Activated naive CD4-positive, alpha-beta T cell (primary cell): Measurements from ENCODE around the gene INPP5J.
"Not testable (repeated sequence)": the region's sequence is repeated elsewhere in the genome, so short reads cannot be mapped to it uniquely, and the experiment has no call there.

Source experiments
- DNase-seq, 4 experiments: peaks; one replicate each; lab custom pipeline; 2025; lab: John Stamatoyannopoulos, UW

Gene INPP5J, protein sequence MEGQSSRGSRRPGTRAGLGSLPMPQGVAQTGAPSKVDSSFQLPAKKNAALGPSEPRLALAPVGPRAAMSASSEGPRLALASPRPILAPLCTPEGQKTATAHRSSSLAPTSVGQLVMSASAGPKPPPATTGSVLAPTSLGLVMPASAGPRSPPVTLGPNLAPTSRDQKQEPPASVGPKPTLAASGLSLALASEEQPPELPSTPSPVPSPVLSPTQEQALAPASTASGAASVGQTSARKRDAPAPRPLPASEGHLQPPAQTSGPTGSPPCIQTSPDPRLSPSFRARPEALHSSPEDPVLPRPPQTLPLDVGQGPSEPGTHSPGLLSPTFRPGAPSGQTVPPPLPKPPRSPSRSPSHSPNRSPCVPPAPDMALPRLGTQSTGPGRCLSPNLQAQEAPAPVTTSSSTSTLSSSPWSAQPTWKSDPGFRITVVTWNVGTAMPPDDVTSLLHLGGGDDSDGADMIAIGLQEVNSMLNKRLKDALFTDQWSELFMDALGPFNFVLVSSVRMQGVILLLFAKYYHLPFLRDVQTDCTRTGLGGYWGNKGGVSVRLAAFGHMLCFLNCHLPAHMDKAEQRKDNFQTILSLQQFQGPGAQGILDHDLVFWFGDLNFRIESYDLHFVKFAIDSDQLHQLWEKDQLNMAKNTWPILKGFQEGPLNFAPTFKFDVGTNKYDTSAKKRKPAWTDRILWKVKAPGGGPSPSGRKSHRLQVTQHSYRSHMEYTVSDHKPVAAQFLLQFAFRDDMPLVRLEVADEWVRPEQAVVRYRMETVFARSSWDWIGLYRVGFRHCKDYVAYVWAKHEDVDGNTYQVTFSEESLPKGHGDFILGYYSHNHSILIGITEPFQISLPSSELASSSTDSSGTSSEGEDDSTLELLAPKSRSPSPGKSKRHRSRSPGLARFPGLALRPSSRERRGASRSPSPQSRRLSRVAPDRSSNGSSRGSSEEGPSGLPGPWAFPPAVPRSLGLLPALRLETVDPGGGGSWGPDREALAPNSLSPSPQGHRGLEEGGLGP

DNA sequence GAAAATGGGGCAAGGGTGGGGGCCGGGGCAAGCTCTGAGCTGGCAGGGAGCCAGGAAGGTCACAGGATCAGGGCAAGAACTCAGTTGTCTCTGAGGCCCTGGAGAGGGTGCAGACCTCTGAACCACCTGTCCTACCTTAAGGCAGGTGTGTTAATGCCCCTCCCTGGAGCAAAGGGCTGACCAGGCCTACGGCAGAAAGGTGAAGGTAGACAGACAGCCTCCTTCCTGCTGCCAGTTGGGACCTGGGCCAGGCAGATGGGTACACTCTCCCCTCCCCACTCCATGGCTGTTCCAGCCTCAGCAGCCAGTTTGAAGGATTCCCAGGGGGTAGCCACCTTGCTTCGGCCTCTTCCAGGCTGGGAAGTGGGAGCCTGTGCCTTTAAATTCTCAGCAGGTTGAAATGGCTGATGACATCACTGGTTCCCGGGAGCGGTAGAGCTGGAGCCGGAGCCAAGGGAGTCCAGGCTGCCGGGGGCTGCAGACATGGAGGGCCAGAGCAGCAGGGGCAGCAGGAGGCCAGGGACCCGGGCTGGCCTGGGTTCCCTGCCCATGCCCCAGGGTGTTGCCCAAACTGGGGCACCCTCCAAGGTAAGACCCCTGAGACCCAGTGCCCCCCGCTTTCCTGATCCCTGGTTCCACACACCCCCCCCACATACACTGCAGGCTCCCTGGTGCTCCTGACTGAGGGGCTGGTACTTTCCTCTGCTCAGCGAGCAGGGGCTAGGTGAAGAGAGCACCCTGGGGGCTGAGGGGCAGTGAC is at the start of gene INPP5J:
INPP5J (plus strand) TSS at position 435 of the 760 bp plus-strand sequence; CDS start at position 484, 49 bp downstream.
- DNase-seq = no peak

DNA sequence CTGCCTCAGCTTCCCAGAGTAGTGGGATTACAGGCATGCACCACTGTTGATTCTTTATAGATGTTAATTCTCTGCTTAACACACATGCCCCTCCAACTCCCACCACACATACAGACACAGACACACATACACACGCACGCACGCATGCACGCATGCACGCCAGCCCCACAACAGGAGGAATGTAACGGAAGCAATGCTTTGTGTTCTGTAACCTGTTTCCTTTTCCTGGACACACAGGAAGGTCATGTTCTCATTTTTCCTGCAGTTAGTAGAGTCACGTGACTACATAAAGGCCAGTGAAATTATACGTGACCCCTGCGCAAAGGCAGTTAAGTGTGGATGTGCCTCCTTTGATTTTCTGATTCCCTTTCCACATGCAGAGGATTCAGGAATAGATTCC is 49.6 kb upstream of the INPP5J start:
- DNase-seq = not testable (repeated sequence)

DNA sequence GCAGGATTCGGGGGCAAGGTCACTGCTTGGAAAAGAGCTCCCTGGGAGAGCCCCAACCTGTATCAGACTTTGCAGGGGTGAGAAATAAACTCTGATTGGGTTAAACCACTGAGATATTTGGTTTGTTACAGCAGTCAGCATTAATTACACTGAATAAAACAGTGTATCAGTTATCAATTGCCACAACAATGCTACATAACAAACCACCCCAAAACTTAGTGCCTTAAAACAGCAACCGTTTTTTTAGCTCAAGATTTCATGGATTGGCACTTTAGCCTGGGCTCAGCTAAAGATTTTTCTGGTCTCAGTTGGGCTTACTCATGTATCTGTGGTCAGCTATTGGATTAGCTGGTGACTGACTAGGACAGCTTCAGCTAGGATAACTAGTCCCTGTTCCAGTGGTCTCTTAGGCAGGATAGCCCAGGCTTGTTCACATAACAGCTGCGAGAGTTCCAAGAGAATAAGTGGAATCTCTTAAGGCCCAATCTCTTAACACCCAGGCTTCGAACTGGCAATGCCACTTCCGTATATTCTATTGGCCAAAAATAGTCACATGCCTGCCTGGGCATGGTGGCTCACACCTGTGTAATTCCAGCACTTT is 49.1 kb upstream of the INPP5J start:
- not testable (repeated sequence) for DNase-seq

DNA sequence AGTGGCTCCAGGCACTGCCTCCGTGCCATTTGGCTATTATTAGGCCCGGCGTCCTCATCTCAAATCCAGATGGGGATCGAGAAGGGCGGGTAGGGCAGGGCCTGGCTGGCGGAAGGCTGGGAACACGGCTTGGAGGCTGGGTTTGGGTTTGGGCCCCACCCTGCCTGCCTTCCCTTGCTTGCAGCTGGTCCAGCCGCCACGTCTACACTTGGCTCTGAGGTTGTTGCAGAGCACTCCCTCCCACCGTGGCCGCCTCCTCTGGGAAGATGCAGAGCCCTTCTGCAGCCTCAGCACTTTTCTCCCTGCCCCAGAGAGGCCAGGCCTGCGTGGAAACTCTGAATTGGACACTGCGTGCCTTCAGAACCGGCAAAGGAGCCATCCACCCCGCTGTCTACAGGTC is 46.8 kb upstream of the INPP5J start:
- no peak for DNase-seq

DNA sequence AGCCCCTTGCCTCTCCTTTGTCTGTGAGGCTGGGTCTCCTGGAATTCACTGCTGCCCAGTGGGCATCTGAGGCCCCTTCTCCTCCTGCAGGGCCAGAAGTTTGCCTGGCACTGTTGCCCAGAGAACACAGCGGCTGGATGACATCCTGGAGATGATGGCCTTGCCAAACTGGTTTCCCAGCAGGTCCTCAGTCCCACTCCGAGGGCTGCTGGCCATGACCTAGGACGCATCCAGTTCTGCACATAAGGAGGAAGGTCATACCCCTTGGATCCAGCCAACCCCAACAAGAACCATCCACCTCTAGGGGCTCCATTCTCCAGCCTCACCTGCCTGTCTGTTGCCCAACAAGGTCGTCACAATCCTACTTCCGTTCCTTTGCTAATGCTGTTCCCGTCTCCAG is 45.1 kb upstream of the INPP5J start:
- no peak for DNase-seq

DNA sequence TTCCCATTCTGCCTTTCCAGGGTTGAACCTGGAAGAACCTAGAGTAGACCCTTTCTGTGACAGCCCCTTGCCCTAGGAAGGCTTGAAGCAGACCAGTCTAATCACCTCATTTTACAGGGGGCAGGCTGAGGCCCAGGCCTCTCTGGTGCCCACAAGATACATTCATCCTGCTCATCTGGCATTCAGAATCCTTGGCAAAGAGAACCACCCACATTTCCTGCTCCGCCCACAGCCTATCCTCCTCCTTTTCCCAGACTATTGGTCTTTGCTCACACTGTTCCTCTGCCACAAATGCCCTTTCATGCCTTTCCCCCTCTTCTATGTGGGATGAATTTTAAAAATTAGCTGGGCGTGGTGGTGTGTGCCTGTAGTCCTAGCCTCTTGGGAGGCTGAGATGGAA is 44.4 kb upstream of the INPP5J start:
- not testable (repeated sequence) for DNase-seq

DNA sequence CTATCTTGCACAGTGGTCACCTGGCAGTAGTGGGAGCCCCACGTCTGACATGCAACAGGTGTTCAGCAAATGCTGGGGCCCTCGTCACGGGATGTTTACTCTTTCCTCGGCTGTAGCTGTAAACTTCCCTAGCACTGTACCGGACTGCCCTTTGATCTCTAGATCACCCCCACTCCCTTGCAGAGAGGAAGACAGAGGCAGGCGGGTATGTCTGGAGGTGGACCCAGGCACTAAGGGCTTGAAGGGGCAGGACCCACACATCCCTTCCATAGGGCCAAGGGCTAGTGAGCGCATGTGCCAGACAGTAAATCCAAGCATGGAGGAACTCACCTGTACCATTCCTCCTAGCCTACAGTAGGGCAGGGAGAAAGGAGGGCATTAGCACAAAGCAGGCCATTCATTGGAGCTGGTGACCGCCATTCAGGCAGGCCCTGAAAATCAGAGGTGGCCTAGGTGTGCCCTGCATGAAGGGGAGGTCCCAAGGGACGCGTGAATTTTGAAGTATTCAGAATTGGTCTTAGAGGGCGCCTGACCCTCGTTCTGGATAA is 43.6 kb upstream of the INPP5J start:
- no peak for DNase-seq

DNA sequence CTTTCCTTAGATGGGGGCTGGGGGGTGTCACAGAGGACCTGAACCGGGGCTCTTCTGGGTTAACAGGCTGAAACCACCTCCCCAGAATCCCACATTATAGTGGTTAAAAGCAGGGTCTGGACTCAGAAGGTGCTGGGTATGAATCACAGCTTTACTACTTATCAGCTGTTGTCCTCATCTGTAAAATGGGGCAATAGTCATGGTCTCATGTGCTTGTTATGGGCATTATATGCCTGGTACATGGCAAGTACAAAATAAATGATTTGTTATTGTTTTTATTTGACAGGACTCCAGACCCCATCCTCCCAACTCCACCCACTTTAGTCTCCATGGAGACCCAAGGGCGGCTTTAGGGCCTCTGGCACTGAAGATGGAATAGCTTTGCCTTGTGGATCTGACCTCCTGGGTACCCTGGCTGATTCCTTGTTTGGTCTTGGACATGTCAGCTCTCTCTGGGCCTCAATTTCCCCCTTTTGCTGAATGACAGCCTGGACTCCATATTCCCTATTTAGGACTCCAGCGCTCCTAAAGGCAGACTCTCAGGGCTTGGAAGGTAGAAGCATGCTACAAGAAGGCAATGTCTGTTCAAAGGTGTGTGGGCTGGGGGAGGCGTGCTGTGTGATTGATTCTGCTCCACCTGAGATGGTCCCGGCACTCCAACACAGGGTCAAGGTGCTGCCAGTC is 42.5 kb upstream of the INPP5J start:
- no peak for DNase-seq

DNA sequence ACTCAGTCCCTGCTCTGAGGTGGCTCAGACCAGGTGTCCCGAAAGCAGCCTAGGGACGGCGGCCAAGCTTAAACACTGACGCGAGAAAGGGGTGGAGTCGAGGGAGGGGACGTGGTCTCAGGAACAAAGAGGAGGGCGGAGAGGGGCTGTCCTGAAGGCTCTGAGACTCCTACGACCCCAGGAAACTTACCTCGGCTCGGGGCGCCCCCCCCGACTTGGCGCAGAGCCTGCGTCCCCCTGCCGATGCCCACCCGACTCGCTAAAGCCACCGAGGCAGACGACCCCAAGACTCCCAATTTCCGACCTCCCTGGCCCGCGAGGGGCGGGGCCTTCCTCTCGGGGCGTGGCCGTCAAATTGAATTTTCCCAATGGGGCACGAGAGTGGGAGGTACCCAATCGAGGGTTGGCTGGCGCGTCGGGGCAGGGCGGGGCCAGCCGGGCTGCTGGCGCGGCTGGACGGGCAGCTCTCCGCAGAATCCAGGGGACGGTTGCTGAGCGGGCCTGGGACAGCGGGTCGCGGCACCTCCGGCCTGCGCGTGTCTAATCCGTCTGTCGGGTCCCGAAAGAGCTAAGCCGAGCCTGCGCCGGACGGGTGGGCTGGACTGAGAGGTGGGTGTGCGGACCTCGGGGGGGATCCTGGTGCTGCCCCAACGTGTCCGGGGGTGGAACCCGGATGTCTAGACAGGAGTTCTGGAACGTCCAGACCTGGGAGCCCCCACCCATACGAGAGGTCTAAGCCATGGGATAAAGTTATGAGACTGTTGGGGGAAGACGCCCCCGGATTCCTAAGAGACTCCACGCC is 41.7 kb upstream of the INPP5J start, which contains the start of gene SMTN:
SMTN (plus strand) TSS at position 471 of the 802 bp plus-strand sequence. CDS start 1,941 bp downstream, outside the sequence.
- peak; percentile 57 to 83 (median 71) for DNase-seq

DNA sequence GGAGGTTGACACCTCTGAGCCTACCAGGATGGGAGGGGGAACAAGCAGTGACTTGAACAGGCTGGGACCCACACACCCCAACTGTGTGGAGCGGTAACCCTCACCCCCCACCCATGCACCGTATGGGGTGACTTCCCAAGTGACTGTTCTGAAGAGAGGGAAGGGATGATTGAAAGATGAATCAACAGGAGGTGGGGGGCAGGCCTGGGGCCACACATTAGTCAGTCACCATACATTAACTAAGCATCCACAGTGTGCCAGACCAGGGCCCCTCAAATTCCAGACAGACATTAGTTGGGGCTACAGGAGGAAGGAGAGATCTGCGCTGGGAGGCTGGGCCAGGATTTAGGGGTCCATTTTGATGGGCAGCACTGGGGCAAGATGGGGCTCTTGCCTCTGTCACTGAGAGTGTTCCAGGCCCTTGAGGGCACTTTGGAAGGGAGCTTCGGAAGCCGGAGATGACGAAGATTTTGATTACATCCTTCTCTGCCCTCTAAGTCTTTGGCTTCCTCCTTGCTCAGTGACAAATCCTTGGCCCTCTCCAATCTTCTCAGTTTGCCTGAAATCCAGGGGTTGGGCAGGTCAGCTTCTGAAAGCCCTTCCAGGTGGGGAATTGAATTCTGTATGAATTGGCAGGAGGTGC is 40.7 kb upstream of the INPP5J start:
- DNase-seq = no peak

DNA sequence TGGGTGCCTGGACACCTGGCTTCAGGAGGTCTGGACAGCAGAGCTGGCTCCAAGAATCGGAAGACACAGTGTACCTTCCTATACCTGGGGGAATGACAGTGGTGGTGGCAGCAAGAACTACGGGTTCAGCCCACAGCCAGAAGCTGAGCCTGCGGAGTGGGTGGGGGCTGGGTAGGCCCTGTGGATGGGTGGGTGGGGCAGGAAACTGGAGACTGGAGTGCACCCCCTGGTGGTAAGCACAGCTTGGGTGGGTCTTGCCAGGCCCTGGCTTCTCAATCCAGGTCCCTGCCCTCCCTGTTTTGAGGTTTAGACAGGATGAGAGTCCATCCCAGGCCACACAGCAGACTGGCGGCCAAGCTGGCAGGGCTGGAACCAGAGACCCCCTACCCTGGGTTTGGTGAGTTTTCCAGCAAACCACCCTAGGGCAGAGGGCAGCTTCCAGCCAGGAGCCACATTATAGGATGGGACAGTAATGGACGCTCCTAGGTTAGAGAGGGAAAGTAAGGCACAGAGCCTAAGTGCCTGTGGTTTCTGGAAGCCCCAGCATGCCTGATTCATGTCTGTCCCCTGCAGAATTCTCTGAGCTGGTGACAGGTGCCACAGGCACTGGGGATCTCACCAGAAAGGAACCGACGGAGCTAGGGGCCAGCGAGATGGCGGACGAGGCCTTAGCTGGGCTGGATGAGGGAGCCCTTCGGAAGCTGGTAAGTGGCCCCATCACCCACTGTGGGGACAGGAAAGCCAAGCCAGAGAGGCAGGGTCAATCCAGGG is 40.0 kb upstream of the INPP5J start:
- DNase-seq = peak in 2 of 4 experiments; percentile 19 to 45

DNA sequence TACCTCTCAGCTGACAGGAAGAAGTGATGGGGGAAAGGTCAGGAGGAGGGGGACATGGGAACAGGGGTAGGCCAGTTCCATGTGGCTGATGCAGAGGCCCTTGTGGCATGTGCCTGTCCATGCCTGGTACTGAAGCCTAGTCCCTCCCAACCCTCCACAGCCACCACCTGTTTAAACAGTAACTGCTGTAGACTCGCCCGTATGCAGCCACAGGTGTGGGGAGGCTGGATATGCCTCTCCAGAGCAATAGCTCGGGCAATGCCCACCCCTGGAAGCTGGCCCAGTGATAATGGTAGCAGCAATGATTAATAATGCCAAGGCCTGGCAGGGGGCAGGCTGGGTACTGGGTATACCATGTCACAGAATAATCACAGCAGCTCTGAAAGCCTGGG is 39.4 kb upstream of the INPP5J start:
- DNase-seq = no peak

DNA sequence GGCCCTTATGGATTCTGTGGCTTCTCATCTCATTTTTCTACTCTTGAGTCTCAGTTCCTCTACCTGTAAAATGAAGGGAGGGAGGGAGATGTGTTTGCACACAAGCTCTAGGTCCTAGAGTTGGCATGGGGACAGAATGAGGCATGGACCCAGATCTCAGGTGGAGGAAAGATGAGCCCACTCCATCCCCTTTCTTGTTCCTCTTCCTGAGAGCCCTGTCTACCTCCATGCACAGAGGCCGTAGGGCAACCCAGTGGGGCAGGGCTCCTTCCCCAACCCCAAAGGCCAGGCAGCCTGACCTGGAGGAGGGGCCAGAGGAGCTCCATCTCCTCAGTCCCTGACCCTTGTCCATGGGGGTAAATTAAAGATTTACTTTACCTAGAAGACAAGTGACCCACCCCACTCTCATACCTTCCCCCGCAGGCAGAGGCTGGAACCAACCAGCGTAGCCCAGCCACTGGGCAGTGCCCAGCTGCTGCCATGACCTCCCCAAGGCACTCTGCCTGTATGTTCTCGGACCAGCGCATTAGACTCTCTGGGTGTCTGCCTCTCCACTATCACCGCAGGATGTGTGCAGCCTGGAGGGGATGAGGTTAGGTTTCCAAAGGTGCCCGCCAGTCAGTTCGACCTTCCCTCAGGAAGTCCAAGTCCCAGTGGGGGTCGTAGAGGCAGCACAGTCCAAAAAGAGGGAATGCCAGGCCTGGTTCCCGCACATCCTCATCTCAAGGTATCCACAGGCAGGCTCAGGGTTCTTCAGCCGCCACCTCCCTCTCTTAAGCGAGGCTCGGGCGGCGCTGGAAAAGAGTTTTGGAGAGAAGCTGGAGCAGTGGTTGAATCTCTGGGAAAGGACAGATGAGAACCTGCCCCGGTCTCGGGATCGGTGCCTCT is 38.6 kb upstream of the INPP5J start:
- no peak for DNase-seq

DNA sequence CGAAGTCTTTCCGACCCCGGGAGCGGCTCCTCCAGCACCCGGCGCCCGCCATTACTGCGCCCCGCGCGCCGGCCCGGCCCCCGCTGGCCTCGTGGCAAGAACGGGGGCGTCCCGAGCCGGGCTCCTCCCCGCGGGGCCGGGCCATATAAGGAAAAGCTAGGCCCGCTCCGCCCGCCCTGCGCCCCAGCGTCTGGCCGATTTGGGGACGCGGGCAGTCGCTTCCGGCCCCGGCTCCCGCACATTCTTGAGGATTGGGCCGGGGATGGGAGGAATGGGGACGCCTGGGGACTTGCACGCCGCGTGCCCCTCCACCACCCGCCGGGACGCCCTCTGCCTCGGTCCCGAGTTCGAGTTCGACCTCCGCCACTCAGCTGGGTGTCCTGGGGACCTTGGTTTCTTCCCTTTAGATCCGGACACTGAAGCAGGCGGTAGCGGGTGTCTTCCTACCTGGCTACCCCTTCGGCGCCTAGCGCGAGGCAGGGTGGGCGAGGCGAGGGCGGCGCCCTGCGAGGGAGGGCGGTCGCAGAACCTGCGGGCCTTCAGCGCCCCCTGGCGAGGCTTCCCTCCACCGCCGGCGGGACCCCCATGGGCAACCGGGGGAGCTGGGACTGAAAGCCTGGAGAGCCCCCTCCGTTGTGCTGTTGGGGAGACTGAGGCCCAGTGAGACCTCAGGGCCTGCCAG is 37.8 kb upstream of the INPP5J start:
- DNase-seq = peak; percentile 72 to 84 (median 74)

DNA sequence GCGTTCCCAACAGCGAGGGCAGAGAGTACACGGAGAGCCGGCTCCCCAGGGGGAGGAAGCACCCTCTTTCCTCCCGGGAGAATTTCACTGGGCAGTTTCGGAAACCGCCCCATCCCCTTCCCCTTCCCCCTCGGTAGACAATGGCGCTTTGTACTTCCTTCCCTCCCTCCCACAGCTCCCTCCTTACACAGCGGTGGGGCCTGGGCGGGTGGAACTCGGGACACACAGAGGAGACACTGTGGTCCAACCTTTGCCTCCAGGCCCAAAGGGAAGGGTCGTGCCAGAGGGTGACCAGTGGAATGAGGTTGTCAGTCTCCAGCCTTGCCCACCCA is 37.3 kb upstream of the INPP5J start:
- DNase-seq = no peak

DNA sequence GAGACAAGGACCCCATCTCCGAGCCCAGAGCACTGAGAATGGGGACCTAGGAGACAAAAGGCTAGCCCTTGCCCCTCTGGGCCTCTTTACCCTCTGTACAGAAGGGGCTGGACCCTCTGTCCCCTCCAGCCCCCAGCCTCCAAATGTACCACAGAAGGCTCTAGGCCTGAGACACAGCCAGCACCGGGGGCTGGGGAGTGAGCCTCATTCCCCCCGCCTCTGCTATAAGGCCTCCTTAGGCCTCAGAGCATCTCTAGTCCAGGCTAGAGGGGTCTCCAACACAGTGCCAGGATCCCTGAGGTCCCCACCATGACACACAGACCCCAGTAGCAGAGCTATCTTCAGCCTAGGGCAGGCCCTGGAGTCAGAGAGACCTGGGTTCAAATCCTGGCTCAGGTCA is 36.8 kb upstream of the INPP5J start:
- no peak for DNase-seq
